GM12891 (cell line): ENCODE data around the gene PHEX.
A peak's percentile ranks its signal among the peaks of the same experiment; 100 is the strongest.

Source experiments
- DNase-seq: peaks from one replicate; pipeline ENCODE4 v3.0.0; 2011; ENCODE audit warnings: low spot score; ENCODE audit not compliant: insufficient read length
- FAIRE-seq: peaks from 2 replicates; lab custom pipeline; 2011; peaks lifted over from hg19 to GRCh38; lab: Jason Lieb, UNC
- PAX5 ChIP-seq: IDR thresholded peaks from 2 replicates; pipeline ENCODE4 v1.6.1; 2011; ENCODE audit warnings: low read length, moderate library complexity, mild to moderate bottlenecking; ENCODE audit not compliant: insufficient read depth, severe bottlenecking
- POLR2A ChIP-seq: IDR thresholded peaks from 2 replicates; pipeline ENCODE4 v1.6.1; 2011; ENCODE audit warnings: low read depth, low read length, control low read depth
- POLR2AphosphoS5 ChIP-seq: IDR thresholded peaks from 2 replicates; pipeline ENCODE4 v1.6.1; 2011; ENCODE audit warnings: low read depth, low read length, control low read depth
- POU2F2 ChIP-seq: IDR thresholded peaks from 2 replicates; pipeline ENCODE4 v1.6.1; 2011; ENCODE audit warnings: low read depth, mild to moderate bottlenecking, control low read depth, low read length, moderate library complexity
- SPI1 ChIP-seq: IDR thresholded peaks from 2 replicates; pipeline ENCODE4 v1.6.1; 2011; ENCODE audit warnings: low read depth, low read length, control low read depth
- TAF1 ChIP-seq: IDR thresholded peaks from 2 replicates; pipeline ENCODE4 v1.6.1; 2011; ENCODE audit warnings: low read depth, low read length, control low read depth

PHEX gene

DNA sequence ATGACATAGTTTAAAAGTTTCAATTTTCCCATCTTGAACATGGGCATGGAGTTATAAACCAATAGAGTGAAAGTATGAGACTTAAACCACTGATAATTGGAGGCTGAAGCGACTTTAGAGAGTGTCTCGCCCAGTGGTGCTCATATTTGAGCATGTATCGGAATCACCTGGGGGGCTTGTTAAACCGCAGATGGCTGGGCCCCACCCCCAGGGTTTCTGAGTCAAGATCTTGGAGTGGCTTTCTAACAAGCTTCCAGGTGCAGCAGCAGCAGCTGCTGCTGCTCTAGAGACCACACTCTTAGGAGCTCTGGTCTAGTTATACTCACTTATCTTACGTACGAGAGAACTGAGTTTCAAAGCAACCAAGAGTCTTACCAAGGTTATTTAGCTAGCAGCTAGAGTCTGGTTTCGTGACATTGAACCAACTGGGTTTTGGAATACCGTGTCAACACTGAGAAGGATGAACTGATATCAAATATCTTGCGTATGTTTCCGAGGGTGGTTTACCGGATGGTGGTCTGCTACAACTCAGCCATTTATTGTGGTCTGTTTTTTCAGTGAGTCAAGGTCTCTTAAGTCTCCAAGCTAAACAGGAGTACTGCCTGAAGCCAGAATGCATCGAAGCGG is 5.9 kb downstream of the PHEX start:
- FAIRE-seq (no peak), DNase-seq (no peak)
- TF ChIP-seq POU2F2: no peak
- TF ChIP-seq POLR2AphosphoS5: no peak

DNA sequence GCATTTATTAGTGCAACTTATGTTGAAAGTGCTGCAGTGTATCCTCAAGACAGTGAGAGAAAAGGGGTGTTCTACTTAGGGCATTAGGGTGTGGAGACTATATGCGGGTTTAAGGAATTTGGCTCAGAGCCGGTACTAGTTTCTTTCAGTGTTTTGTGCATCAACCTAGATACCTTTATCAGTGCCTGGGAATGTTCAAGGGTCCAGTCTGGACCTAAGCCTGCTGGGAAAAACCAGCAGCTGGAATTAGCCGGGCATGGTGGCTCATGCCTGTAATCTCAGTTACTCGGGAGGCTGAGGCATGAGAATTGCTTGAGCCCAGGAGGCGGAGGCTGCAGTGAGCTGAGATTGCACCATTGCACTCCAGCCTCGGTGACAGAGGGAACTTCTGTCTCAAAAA is 7.4 kb downstream of the PHEX start:
- FAIRE-seq (no peak), DNase-seq (no peak)

GRCh38 chrX:22040184-22040583 is 8.1 kb downstream of the PHEX start:
- FAIRE-seq: no peak
- no peak for DNase-seq
- TF ChIP-seq POLR2AphosphoS5: no peak

More for the DNA sequence above, 7.4 kb downstream of the PHEX start:
- TF ChIP-seq TAF1 (no peak), POLR2AphosphoS5 (no peak), POLR2A (no peak), SPI1 (no peak), POU2F2 (no peak), PAX5 (no peak)

- FAIRE-seq: no peak
- no peak for DNase-seq
- TF ChIP-seq PAX5 (no peak), POLR2AphosphoS5 (no peak), POU2F2 (no peak), SPI1 (no peak), POLR2A (no peak), TAF1 (no peak)
Measured at GRCh38 chrX:22041907-22042530, 9.9 kb downstream of the PHEX start.

GRCh38 chrX:22043872-22044271 is 11.7 kb downstream of the PHEX start:
- TF ChIP-seq POLR2AphosphoS5 (no peak), SPI1 (no peak)
- DNase-seq (no peak), FAIRE-seq (no peak)

GRCh38 chrX:22047468-22047867 is 15.3 kb downstream of the PHEX start:
- no peak for TF ChIP-seq POU2F2
- no peak for TF ChIP-seq PAX5
- TF ChIP-seq POLR2AphosphoS5: no peak
- no peak for FAIRE-seq
- DNase-seq: no peak

DNA sequence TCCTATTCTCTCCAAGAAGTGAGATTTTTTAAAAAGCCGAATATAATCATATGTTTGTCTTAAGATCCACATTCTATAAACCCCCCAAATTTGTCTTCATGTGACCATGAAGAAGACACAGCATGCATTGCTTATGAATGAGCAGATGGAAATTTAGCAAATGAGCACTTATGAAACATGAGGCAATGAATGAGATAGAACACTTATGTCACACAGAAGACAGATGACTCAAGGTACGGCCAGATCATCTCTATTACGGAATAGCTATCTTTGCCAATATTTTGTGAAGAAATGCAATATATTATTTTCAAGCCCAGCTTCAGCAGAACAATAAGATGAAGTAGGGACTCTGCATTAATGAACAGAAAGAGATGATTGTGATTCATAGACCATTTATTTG is 21.4 kb downstream of the PHEX start:
- TF ChIP-seq POLR2AphosphoS5: no peak
- TF ChIP-seq TAF1: no peak
- TF ChIP-seq PAX5: no peak
- TF ChIP-seq POLR2A: no peak
- TF ChIP-seq POU2F2: no peak
- no peak for TF ChIP-seq SPI1
- FAIRE-seq (no peak), DNase-seq (no peak)

DNA sequence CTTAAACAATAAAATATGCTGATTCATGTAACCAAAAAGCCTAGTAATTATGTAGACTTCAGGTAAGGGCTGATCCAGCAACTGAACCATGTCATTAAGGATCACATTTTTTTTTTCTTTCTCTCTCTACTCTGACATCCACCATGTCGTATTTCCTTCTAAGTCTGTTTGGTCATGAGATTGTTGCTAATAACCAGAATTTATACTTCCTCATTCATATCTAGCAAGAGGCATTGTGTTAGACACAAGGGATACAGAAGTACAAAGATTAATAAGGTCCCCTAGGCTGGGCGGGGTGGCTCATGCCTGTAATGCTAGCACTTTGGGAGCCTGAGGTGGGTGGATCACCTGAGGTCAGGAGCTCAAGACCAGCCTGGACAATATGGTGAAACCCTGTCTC is 24.1 kb downstream of the PHEX start:
- no peak for DNase-seq
- peak; percentile 86 for FAIRE-seq
- TF ChIP-seq POLR2A: no peak

GRCh38 chrX:22057667-22058066 is 25.5 kb downstream of the PHEX start:
- TF ChIP-seq POLR2AphosphoS5 (no peak), POU2F2 (no peak), SPI1 (no peak), POLR2A (no peak), PAX5 (no peak), TAF1 (no peak)
- FAIRE-seq: no peak
- no peak for DNase-seq

DNA sequence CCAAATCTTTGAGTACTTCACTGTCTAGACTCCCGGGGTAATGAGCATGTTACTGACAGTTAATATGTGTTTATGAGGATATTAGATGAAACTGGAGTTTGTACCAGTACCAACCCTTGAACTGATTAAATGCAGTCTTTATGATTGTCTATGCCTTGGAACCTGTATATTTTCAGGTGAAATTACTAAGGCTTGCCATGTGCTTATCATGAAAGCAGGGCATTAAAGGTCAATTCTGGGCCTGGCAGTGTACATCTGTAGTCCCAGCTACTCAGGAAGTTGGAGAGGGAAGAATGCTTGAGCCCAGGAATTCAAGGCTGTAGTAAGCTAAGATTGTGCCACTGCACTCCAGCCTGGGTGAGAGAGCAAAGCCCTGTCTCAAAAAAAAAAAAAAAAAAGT is 27.6 kb downstream of the PHEX start:
- no peak for FAIRE-seq
- TF ChIP-seq POLR2AphosphoS5 (no peak), PAX5 (no peak), POLR2A (no peak), SPI1 (no peak), POU2F2 (no peak), TAF1 (no peak)
- no peak for DNase-seq

GRCh38 chrX:22060415-22061280 is 28.5 kb downstream of the PHEX start:
- TF ChIP-seq POLR2AphosphoS5: no peak
- no peak for TF ChIP-seq PAX5
- TF ChIP-seq POLR2A: no peak
- TF ChIP-seq POU2F2: no peak
- no peak for TF ChIP-seq TAF1
- no peak for TF ChIP-seq SPI1
- FAIRE-seq (peak; percentile 95), DNase-seq (no peak)
